NCI-H2196 treated with DMSO at 0.1 percent for 48 hours (cell line): ENCODE data around the gene ARL6IP5.

Source experiments
- DNase-seq: peaks from one replicate; lab custom pipeline; 2025; ENCODE audit not compliant: unreplicated experiment; lab: John Stamatoyannopoulos, UW

Gene ARL6IP5

DNA sequence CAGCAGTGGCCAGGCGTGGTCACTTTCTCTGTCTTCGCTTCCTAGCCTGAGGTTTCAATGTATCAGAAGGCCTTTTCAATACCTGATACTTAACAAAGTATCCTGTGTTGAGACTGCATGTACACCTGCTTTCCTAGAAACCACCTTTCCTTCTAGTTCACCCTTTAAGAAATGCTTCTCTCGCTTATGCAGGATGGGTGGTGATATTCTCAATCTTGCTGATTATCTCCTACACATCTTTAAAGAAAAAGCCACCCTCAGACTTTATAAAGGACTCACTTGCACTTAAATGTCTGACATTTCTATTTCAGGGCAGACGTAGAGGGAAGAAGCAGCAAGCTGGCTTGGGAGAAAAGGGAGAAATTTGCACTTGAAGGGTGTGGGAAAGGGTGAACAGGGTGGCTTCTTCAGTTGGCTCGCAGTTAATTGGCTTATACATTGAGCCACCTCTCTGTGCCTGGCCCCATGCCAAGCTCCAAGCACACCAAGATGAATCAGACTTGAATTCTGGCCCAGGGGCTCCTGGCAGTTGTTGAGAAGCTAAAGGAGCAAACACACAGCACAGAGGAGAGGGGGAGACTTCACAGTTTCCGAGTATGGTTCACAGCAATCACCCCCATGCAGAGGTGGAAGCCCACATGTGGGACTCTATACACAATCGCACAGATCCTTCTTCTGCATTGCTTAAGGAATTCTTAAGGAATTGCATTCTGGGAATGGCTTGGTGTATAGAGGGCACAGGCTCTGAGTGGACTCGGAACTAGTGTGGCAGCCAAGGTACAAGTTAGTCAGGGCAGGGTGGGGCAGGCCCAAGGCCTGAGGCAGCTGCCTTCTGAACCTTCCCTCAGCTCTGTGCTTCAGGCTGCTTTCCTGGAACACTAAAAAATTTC is 1.3 kb downstream of the ARL6IP5 start:
- DNase-seq, result peak; percentile 2

DNA sequence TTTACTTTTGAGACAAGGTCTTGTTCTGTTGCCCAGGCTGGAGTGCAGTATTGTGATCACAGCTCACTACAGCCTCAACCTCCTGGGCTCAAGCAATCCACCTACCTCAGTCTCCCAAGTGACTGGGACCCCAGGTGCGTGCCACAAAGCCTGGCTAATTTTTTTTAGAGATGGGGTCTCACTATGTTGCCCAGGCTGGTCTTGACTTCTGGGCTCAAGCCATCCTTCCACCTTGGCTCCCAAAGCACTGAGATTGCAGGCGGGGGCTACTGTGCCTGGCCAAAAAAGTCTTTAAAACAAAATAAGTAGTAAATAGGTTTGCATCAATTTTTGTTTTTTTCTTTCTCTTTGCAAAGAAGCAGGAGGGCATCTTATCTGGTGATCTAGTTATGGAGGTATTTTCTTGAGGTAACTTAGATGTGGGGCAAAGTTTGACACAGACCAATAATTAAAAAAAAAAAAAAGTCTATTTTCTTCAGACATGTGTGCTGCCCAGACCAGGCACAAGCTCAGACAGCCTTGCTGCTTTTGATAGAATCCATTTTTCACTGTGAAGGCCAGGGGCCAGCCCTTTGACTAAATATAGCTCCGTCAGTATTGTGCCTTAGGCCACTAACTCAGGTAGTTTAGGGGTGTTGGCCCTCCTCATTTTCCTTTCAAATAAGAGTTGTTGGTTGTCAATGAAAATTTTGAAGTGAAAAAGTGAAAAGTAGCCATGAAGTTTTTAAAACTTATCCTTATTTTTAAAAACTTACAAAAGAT is 2.5 kb downstream of the ARL6IP5 start:
- DNase-seq, result no peak

DNA sequence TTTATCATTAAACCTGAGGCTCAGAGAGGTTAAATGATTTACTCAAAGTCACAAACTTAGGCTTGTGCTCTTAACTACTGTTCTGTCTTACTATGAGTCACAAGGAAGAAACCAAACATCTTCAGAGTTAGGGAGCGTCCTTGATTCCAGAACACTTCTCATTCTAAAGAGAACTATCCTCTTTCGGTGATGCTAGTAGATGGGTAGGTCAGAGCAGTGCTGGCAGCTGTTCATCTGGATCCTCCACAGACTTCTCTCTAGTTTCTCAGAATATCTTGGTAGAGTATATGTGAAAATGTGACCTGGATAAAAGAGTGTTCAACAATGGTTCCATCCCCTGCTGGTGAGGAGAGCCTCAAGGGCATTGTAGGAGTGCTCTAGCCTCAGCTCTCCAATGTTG is 3.3 kb downstream of the ARL6IP5 start:
- no peak for DNase-seq

DNA sequence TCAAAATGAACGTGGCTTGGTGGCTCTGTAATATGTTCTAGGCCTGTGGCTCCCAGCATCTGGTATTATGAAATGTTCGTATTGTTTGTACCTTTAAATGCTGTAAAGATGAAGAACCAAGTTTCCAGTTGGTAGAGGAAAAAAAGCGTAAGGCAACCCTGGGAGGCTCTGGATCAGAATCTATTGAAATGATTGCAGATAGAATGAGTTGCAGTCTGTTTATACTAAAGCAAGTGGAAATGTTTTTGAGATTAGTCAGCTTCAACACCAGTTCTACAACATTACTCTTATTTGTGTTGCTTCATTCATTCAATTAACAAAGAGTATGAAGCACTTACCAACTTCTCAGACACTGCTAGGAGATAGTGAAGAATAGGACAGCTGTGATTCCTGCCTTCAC is 5.3 kb downstream of the ARL6IP5 start:
- DNase-seq, result no peak

DNA sequence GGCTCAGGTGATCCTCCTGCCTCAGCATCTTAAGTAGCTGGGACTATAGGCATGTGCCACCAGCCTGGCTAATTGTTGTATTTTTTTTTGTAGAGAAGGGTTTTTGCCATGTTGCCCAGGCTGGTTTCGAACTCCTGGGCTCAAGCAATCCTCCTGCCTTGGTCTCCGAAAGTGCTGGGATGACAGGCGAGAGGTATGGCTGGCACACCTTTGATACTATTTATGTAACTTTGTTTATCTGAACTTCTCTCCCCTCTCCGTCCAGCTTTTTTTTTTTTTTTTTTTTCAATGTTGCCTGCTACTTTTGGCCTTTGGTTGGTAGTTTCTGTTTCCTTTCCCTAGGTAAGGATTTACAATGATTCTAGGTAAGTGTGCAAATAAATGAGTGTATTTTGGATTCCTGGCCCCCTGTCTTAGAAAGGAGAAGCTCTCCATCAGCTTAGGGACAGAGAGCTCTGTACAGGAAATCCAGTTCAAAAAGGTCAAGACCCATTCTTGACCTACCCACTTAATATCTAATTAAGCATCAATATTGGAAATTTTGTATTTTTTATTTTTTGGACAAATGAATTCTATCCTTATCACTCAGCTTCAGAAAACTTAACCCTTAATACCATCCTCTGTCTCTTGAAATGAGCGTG is 6.8 kb downstream of the ARL6IP5 start:
- DNase-seq, result no peak

DNA sequence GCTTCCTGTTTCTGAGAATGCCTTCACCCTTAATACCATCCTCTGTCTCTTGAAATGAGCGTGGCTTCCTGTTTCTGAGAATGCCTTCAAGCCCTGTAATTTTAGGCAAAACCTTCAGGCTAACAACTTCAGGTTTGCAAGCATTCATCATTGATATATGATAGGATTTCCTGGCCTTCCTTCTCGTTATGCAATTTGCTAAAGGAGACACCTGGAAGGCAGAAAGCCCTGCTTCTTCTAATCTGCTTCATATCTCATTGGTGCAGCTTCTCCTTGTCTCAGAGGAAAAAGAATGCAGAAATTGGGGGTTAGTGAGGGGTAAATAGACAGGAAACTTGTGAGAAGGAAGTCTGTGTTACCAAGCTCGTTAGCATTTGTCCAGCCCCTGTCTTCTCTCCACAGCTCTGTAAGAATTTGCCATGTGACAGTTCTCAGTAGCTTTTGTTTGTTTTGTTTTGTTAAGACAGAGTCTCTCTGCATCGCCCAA is 7.3 kb downstream of the ARL6IP5 start:
- DNase-seq, result no peak

DNA sequence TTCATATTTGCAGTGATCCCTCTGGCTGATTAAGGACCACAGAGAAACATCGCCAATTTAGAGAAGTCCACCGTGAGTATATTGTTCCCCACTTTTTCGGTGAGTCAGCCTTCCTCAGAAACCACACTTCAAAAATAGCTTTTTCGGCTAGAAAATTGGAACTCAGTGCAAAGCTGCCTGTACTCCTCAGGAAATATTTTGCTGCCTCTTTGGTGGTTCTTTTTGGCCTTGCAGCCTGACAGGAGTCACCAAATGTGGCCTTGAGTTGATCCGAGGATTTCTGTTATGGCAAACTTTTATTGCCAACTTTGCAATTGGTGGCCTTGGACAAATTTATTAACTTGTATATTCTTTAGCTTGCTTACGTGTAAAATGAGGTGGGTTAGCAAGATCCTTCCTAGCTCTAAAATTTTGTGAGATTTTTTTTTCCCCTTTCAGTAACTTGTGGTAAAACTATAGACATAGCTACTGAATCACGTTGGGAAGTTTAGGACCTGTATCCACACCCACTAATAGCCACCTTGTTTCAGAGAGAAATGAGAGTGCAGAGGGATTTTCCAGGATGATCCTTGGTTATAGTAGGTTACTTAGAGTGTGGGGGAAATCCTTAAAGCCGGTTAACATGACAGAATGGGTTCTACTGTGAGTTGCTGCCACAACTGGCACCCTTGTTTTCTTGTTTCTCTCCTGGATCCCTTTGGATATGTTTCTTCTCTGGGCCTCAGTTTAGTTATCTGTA is 9.9 kb downstream of the ARL6IP5 start:
- no peak for DNase-seq

DNA sequence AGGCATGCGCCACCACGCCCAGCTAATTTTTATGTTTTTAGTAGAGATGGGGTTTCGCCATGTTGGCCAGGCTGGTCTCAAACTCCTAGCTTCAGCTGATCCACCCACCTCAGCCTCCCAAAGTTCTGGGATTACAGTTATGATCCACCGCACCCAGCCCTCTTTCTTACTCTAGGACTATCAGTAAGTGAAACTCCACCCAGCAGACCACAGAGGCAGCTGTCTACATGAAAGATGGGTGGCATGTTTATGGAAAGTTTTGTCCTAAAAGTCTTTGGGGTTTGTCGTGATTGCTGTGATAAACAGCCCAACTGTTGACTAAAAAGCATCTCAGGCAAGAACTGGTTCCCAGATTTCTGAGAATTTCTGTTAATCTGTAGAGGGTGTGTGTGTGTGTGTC is 10.9 kb downstream of the ARL6IP5 start:
- DNase-seq, result no peak

DNA sequence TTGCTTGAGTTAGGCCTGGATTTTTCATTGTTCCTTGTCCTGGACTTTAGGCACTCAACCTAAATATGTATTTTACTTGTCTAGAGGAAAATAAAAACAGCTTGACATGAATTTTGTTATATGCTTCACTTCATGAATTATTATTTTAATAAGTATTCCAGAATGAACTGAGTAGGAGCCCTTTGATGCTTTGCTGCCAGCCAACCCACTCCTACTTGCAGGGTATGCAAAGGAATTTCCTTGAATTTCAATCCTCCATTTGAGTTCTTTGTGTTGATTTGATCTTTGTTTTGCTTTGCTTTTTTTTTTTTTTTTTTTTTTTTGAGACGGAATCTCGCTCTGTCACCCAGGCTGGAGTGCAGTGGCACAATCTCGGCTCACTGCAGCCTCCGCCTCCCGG is 11.6 kb downstream of the ARL6IP5 start:
- DNase-seq, result no peak

DNA sequence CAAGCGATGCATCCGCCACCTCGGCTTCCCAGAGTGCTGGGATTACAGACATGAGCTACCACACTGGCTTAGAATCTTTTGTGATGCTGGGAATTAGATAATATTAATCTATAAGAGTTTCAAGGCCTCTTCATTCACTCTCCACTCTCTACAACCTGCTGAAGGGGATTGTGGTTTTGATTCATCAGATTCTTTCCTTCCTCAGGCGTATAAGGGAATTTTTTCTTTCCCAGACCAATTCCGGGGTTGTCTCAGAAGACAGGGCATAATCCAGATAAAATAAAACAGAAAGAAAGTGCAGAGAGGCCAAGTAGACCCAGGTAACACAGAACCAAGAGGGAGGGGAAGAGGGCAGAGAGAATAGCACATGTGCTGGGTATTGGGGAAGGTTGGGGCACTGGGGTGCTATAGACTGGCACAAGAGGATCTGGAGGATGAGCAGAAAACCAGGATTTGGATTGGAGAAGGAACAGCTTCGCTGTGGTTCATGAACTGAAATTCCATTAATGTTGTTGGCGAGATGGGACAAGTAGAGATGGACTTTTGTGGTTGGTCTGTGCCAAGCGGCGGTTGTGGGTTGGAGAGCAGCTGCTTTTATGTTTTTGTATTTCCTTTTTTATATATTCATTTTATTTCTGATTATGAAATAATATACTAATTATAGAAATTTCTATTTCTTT is 12.8 kb downstream of the ARL6IP5 start:
- no peak for DNase-seq

DNA sequence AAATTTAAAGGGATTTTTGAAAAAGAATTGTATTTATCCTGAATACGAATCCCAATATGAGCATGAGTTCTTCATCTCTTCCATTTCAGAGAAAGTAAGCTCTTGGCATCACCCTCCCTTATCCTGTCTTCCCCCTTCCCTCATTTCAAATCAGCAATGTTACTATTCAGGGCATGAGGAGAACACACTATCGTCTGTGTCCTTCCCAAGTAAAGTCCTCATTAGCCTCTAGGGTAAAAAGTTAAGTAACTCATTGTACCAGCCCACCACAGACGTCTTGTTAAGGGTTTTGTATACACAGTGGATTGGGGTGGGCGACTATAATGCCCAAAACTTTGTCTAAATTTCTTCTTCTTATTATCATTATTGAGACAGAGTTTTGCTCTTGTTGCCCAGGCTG is 14.8 kb downstream of the ARL6IP5 start:
- DNase-seq, result no peak

DNA sequence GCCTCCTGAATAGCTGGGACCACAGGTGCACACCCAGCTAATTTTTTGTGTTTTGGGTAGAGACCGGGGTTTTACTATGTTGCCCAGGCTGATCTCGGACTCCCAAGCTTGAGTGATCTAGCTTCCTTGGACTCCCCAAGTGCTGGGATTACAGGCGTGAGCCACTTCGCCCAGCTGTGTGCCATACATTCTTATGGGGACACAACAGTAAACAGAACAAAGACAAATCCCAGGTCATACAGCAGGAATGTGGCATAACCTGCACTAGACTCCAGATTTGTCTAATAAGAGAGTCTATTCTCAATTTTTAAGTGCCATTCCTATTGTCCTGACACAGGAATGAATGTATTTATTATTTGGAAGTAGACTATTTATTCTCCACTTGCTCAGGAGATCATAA is 17.6 kb downstream of the ARL6IP5 start:
- DNase-seq, result no peak

DNA sequence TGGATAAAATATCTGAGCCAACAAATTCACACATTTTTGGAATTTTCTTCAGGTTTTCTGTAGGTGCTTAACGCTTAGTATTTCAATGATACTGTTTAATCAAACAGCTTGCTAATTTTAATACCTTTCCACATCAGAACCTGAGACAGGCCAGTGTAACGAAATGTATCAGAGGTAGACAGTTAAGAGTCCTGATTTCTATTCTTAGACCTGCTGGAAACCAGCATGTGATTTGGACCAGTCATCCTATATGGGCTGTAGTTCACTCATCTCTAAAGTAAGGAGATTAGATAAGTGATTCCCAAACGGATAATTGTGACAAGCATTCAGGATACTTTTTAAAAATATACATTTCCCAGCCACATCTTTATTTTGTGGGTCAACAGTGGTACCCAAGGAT is 18.4 kb downstream of the ARL6IP5 start:
- DNase-seq, result no peak

DNA sequence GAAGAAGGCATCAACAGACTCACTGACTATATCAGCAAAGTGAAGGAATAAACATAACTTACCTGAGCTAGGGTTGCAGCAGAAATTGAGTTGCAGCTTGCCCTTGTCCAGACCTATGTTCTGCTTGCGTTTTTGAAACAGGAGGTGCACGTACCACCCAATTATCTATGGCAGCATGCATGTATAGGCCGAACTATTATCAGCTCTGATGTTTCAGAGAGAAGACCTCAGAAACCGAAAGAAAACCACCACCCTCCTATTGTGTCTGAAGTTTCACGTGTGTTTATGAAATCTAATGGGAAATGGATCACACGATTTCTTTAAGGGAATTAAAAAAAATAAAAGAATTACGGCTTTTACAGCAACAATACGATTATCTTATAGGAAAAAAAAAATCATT is 19.8 kb downstream of the ARL6IP5 start:
- no peak for DNase-seq

DNA sequence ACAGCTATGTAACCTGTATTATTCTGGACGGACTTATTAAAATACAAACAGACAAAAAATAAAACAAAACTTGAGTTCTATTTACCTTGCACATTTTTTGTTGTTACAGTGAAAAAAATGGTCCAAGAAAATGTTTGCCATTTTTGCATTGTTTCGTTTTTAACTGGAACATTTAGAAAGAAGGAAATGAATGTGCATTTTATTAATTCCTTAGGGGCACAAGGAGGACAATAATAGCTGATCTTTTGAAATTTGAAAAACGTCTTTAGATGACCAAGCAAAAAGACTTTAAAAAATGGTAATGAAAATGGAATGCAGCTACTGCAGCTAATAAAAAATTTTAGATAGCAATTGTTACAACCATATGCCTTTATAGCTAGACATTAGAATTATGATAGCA is 20.6 kb downstream of the ARL6IP5 start:
- DNase-seq, result no peak

DNA sequence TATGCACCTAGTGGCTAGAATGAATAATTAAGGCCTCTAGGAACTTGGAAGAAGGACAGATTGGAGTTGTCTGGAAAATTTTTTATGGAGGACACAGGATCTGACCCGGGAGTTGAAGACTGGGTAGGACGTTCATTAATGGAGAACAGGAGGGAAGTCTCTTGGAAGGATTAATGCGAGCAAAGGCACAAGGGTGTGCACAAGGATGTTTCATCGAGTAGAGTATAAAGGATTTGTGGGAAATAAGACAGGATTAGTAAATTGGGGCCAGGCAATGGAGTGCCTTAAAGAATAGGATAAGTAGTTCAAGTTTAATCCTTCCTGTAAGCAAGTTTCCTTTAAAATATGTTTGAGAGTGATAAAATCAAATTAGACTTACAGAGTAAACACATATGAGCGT is 23.1 kb downstream of the ARL6IP5 start:
- no peak for DNase-seq

DNA sequence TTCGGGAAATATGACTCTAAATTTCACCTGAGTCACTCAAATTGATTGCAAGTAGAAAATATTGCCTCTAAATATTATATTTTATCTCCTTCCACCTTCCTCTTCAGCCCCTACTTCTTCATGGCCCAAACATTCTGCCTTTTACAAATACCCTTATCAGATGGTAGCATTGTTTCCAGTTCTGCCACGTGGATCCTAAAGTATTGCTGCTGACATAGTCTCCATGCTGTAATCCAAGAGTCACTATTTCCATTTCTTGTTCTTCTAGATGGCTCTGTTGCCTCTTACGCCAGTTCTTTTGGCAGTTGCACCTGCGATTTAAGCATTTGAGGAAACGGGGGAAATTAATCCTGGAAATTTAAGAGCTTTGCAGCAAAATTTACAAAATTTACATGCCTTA is 24.1 kb downstream of the ARL6IP5 start:
- no peak for DNase-seq

DNA sequence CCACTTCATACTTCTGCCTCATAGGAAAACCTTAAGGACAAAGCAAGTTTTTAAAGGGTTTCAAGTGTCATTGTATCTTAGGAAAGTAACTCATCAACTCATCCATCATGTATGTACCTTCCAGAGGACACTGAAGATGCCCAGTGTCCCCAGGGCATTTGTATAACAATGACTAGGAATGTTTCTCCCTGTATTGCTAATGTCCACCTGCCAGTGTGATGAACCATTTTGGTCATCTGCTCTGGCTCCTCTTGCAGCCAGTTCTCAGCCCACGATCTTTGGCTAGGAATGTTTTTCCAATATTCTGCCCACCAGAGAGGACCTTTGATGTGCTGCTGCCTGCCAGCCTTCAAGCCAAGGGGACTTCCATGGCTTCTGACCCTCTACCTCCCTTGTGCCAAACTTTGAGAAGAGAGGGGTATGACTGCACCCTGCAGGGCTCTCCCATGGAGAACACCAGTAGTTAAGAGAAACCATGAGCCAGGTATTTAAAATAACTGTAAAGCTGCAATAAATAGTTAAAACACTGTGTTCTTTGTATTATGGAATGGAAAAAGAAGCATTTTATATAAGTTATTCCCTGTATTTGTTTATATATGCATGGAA is 26.3 kb downstream of the ARL6IP5 start:
- DNase-seq, result no peak

DNA sequence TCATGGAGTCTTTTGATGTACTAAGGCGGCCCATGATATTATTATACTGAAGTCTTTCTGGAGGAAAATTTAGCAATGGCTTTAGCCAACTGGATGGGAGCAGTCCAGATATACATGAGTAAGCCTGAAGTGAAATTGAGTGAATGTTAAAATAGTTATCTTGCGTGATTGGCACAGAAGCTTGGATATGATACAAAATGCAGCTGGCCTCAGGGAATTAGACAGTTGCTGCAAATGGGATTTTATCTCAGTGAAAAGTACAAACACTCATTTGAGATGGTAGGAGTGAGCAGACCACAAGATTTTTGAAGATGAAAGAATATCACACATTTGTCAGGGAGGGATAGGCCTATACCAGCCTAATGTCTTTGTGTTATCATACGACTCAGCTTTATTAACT is 28.8 kb downstream of the ARL6IP5 start:
- DNase-seq, result no peak

DNA sequence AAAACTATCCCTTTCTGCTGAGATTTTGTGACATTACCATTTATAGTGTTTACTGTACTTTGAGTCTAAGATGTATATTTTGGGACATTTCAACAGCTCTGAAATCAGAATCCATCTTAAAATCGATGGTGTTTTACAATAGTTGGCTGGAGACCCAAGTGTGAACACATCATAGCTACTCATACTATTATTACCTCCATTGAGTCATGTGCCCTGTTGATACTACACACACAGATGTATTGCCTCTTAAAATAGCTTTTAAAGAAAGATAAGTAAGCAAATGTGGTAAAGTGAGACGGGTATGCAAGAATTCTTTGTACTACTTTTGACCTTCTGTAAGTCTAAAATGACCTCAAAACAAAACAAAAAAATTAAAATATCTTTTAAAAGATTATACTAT is 31.0 kb downstream of the ARL6IP5 start:
- DNase-seq, result no peak
